HG02973 (cell line): Measurements from ENCODE around the gene ZNF763.
"Not testable (repeated sequence)": the region's sequence is repeated elsewhere in the genome, so short reads cannot be mapped to it uniquely, and the experiment has no call there.

Source experiments
- ATAC-seq: cut with Tn5 transposase; IDR thresholded peaks from one replicate; pipeline ENCODE4 v1.9.1; 2021; ENCODE audit warnings: moderate library complexity; ENCODE audit not compliant: unreplicated experiment

Gene ZNF763

GRCh38 chr19:11970174-11970573 is 5.3 kb downstream of the ZNF763 start:
- no peak for ATAC-seq

- no peak for ATAC-seq
Observed at GRCh38 chr19:11971041-11971440, 6.2 kb downstream of the ZNF763 start.

GRCh38 chr19:11973019-11973810 is 8.4 kb downstream of the ZNF763 start:
- ATAC-seq = no peak

GRCh38 chr19:11978492-11979100 is 13.8 kb downstream of the ZNF763 start:
- no peak for ATAC-seq

- ATAC-seq = no peak
Observed at GRCh38 chr19:11979527-11979926, 14.7 kb downstream of the ZNF763 start.

DNA sequence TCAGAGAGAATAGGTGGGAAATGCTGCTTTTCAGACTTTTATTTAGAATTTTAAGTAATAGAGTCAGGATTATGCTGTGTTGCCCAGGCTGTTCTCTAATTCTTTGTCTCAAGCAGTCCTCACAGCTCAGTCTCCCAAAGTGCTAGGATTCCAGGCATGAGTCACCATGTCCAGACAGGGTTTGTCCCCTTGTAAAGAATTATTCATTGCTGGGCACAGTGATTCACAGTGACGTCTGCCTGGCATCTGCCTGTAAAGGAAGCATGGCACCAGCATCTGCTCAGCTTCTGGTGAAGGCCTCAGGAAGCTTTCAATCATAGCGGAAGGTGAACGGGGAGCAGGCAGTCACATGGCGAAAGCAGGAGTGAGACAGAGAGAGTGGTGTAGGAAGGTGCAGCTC is 17.7 kb downstream of the ZNF763 start:
- ATAC-seq = no peak

DNA sequence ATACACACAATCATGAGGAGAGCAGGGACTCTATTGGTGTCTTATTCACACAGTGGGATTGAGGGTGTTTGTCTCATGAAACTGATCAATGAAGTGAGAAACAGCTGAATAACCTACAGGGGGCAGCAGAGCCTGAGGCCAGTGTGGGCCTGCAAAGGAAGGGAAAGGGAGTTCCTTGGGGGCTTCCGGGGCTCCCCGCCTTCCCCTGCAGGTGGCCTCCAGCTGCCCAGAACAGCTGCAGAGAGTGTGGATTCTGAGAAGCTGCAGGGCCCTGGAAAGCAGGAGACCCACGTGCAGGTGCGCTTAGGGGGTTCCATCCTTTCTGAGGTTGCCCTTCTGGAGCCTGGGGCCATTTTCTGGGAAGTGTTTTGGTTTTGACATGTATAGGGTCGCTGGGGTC is 20.1 kb downstream of the ZNF763 start:
- ATAC-seq = no peak

DNA sequence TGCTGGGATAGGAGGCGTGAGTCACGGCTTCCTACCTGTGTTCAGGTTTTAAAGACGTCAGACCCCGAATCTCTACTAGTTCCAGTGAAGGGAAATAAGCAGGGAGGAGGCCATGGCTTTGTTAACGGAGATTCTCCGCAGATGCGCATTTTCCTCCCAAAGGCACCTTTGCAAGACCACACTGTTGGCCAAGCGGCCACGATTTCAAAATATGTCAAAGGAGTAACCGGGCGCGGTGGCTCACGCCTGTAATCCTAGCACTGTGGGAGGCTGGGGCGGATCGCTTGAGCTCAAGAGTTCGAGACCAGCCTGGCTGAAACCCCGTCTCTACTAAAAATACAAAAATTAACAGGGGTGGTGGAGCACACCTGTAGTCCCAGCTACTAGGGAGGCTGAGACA is 21.9 kb downstream of the ZNF763 start:
- no peak for ATAC-seq

GRCh38 chr19:11987405-11988281 is 22.8 kb downstream of the ZNF763 start:
- ATAC-seq = no peak

- no peak for ATAC-seq
Observed at GRCh38 chr19:11989112-11989456, 24.2 kb downstream of the ZNF763 start.

GRCh38 chr19:11991921-11992320 is 27.1 kb downstream of the ZNF763 start:
- ATAC-seq = not testable (repeated sequence)

DNA sequence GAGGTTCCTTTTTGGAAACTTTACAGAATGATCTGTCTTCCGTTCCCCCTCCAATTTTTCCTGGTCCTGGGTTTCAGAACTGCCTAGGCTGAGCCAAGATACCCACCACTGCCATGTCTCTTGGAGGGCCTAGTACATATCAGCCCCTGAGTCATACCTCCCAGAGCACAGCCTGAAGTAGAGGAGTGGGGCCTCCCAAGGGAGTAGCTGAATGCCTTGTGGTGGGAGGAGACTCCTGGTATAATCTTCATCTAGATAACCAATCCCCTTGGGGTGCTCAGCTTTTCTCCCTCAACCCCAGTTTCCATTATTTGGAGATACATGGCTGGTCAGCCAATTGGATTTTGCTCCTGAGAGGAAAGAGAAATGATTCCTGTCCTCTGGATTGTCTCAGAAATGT is 30.3 kb downstream of the ZNF763 start:
- no peak for ATAC-seq

DNA sequence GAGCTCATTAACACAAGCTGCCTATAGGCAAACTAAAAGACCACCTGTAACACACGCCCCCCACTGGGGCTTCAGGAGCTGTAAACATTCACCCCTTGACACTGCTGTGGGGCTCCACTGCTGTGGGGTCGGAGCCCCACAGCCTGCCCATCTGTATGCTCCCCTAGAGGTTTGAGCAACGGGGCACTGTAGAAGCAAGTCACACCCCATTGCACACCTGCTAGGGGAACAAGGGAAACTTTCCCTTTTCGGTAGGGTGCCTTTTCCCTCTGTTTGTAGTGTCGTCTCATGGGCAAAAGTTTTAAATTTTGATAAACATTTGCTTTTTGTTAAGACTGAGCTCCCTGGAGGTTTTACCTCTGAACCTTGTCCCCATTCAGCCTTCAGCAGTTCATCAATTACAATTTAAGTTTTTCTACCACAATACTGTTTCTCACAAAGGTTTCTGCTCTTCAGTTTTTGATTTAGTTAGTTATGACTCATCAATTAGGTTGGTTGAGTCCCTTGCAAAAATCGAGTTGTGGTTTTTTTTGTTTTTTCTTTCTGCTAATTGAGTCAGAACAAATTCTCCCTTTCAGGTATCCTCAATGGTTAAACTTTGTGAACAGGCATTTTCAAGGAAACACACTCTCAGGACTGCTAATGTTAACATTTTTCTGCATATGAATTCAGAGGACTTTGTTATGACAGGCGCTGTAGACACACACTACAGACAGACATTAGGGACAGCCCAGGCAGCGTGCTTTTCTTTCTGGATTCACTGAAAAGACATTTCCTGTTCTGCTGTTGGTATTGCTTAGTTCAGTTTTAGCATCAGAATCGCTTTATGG is 35.5 kb downstream of the ZNF763 start:
- no peak for ATAC-seq

DNA sequence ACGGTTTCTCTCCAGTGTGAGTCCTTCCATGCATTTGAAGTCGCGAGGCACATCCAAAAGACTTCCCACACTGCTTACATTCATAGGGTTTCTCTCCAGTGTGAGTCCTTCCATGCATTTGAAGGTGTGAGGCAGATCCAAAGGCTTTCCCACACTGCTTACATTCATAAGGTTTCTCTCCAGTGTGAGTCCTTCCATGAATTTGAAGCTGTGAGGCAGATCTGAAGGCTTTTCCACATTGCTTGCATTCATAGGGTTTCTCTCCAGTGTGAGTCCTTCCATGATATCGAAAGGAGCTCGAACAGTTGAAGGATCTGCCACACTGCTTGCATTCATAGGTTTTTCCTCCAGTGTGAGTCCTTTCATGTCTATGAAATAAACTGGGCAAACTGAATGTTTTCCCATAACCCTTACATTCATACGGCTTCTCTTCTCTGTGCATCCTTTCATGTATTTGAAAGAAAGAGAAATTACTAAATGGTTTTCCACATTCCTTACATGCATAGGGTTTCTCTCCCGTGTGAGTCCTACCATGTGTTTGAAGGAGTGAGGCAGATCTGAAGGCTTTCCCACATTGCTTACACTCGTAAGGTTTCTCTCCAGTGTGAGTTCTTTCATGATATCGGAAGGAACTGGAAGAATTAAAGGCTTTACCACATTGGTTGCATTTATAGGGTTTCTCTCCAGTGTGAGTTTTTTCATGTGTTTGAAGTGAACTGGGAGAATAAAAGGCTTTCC is 50.3 kb downstream of the ZNF763 start:
- no peak for ATAC-seq

DNA sequence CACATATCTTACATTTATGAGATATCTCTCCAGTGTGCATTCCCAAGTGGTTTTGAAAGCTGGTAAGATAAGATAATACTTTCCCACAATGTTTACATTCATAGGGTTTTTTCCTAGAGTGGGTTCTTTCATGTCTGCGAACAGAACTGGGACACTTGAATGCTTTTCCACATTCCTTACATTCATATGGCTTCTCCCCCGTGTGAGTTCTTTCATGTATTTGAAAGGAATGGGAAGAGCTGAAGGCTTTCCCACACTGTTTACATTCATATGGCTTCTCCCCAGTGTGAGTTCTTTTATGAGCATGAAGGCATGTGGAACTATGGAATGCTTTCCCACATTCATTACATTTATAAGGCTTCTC is 50.9 kb downstream of the ZNF763 start:
- no peak for ATAC-seq
